ENCODE measurements around the gene OR2D2.

Gene OR2D2

DNA sequence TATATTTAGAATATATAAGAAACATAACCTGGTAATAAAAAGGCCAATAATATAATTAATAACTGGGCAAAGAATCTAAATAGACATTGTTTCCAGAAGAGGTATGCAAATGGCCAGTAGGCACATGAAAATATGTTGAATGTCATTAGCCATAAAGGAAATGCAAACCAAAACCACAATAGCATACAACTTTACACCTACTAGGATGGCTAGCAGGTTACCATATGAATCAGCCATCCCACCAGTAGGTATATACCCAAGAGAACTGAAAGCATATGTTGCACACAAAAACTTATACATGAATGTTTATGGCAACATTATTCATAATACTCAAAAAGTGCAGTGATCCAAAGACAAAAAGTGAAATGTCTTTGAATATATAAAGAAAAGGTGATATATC lies 2.7 kb upstream of the OR2D2 start:
- TF ChIP-seq FOXP2 (optimal IDR thresholded peaks at IDR 0.05; ENCODE audit: borderline replicate concordance, extremely low read depth, extremely low read length, insufficient read depth): no peak
- TF ChIP-seq TAF1 (IDR thresholded peaks at IDR 0.05; ENCODE audit: borderline replicate concordance, insufficient read depth, low read length): no peak
- no peak for TF ChIP-seq POLR2AphosphoS5 (IDR thresholded peaks at IDR 0.05; ENCODE audit: low read depth, low read length)
- TF ChIP-seq, protein P1, sequence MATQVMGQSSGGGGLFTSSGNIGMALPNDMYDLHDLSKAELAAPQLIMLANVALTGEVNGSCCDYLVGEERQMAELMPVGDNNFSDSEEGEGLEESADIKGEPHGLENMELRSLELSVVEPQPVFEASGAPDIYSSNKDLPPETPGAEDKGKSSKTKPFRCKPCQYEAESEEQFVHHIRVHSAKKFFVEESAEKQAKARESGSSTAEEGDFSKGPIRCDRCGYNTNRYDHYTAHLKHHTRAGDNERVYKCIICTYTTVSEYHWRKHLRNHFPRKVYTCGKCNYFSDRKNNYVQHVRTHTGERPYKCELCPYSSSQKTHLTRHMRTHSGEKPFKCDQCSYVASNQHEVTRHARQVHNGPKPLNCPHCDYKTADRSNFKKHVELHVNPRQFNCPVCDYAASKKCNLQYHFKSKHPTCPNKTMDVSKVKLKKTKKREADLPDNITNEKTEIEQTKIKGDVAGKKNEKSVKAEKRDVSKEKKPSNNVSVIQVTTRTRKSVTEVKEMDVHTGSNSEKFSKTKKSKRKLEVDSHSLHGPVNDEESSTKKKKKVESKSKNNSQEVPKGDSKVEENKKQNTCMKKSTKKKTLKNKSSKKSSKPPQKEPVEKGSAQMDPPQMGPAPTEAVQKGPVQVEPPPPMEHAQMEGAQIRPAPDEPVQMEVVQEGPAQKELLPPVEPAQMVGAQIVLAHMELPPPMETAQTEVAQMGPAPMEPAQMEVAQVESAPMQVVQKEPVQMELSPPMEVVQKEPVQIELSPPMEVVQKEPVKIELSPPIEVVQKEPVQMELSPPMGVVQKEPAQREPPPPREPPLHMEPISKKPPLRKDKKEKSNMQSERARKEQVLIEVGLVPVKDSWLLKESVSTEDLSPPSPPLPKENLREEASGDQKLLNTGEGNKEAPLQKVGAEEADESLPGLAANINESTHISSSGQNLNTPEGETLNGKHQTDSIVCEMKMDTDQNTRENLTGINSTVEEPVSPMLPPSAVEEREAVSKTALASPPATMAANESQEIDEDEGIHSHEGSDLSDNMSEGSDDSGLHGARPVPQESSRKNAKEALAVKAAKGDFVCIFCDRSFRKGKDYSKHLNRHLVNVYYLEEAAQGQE (IDR thresholded peaks at IDR 0.05; ENCODE audit: insufficient read depth in 1 of 2, low read depth in 2 of 2, low read length in 2 of 2): no peak
- TF ChIP-seq SIN3A (IDR thresholded peaks at IDR 0.05; ENCODE audit: borderline replicate concordance, insufficient read depth, low read length): no peak

DNA sequence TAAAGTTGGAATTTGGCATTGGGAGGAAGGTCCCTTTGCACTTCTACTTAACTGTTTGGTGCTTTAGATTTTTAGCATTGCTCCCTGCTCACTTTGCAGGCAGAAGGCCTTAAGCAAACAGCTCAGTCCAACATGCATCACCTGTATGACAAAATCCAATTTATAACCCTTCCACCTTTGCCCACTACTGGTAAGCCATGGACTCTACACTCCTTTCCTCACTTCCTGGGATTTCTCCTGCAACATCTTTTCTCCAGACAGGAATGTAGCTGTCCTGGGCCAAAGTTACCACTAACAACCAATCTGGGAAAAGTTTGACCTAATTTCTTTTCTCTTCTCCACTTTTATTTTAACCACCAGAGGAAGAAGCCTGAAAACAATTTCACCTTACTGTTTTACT lies 1.8 kb upstream of the OR2D2 start:
- TF ChIP-seq POLR2AphosphoS5 (IDR thresholded peaks at IDR 0.05; ENCODE audit: low read depth, low read length): no peak
- no peak for TF ChIP-seq TAF1 (IDR thresholded peaks at IDR 0.05; ENCODE audit: borderline replicate concordance, insufficient read depth, low read length)
- TF ChIP-seq FOXP2 (optimal IDR thresholded peaks at IDR 0.05; ENCODE audit: borderline replicate concordance, extremely low read depth, extremely low read length, insufficient read depth): no peak

DNA sequence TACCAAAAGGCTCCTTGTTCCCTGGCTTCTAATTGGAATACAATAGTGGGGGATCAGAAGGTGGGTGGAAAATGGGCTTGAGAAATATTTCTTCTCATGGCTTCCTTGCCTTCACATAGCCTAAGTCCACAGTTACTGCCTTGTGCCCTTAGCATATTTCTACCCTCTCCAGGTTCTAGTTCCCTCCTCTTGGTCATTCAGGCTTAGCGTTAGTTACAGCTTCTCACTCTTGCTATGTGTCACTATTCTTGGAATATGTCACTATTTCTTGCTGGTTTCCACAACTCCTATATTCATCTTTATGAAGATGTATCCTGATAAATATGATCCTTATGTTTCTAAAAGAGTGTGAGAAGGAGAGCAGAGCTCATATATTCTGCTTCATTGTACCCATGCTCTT lies 2.5 kb downstream of the OR2D2 start:
- TF ChIP-seq SIN3A (IDR thresholded peaks at IDR 0.05; ENCODE audit: borderline replicate concordance, insufficient read depth, low read length) (no peak), TAF1 (IDR thresholded peaks at IDR 0.05; ENCODE audit: borderline replicate concordance, insufficient read depth, low read length) (no peak)

DNA sequence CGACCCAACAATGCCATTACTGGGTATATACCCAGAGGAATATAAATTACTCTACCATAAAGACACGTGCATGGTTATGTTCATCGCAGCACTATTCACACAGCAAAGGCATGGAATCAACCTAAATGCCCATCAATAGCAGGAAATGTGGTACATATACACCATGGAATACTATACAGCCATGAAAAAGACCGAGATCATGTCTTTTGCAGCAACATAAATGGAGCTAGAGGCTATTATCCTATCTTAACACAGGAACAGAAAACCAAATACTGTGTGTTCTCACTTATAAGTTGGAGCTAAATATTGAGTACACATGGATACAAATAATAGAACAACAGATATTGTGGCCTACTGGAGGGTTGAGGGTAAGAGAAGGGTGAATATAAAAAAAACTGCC lies 3.5 kb downstream of the OR2D2 start:
- TF ChIP-seq TAF1 (IDR thresholded peaks at IDR 0.05; ENCODE audit: borderline replicate concordance, insufficient read depth, low read length): no peak
- TF ChIP-seq POLR2AphosphoS5 (IDR thresholded peaks at IDR 0.05; ENCODE audit: low read depth, low read length): no peak
- TF ChIP-seq SIN3A (IDR thresholded peaks at IDR 0.05; ENCODE audit: borderline replicate concordance, insufficient read depth, low read length): no peak
- no peak for TF ChIP-seq FOXP2 (optimal IDR thresholded peaks at IDR 0.05; ENCODE audit: borderline replicate concordance, extremely low read depth, extremely low read length, insufficient read depth)
- TF ChIP-seq, protein P1 (IDR thresholded peaks at IDR 0.05; ENCODE audit: insufficient read depth in 1 of 2, low read depth in 2 of 2, low read length in 2 of 2): no peak

DNA sequence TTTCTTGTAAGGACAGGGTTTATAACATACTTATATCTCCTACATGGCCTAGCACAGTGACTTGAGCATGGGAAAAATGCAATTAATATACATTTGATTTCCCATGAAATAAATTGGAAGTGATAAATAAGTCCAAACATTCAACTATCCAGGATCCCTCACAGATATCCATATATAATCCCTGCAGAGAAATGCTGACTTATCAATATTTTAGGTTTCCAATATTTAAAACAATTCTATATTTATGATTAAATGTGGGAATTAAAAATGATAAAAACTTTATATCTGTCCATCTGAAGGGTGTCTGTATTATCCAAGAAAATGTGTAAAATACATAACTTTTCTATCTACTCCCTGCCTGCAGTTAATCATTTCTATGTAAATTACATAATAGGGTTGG lies 9.5 kb downstream of the OR2D2 start:
- no peak for TF ChIP-seq FOXP2 (optimal IDR thresholded peaks at IDR 0.05; ENCODE audit: borderline replicate concordance, extremely low read depth, extremely low read length, insufficient read depth)
- TF ChIP-seq, protein P1 (IDR thresholded peaks at IDR 0.05; ENCODE audit: insufficient read depth in 1 of 2, low read depth in 2 of 2, low read length in 2 of 2): no peak
- no peak for TF ChIP-seq TAF1 (IDR thresholded peaks at IDR 0.05; ENCODE audit: borderline replicate concordance, insufficient read depth, low read length)
- TF ChIP-seq POLR2AphosphoS5 (IDR thresholded peaks at IDR 0.05; ENCODE audit: low read depth, low read length): no peak
- TF ChIP-seq SIN3A (IDR thresholded peaks at IDR 0.05; ENCODE audit: borderline replicate concordance, insufficient read depth, low read length): no peak

DNA sequence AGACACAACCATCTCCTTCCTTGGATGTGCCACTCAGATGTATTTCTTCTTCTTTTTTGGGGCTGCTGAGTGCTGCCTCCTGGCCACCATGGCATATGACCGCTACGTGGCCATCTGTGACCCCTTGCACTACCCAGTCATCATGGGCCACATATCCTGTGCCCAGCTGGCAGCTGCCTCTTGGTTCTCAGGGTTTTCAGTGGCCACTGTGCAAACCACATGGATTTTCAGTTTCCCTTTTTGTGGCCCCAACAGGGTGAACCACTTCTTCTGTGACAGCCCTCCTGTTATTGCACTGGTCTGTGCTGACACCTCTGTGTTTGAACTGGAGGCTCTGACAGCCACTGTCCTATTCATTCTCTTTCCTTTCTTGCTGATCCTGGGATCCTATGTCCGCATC lies 15.4 kb downstream of the OR2D2 start:
- TF ChIP-seq SIN3A (IDR thresholded peaks at IDR 0.05; ENCODE audit: borderline replicate concordance, insufficient read depth, low read length) (no peak), TAF1 (IDR thresholded peaks at IDR 0.05; ENCODE audit: borderline replicate concordance, insufficient read depth, low read length) (no peak), FOXP2 (optimal IDR thresholded peaks at IDR 0.05; ENCODE audit: borderline replicate concordance, extremely low read depth, extremely low read length, insufficient read depth) (no peak), POLR2AphosphoS5 (IDR thresholded peaks at IDR 0.05; ENCODE audit: low read depth, low read length) (no peak)

DNA sequence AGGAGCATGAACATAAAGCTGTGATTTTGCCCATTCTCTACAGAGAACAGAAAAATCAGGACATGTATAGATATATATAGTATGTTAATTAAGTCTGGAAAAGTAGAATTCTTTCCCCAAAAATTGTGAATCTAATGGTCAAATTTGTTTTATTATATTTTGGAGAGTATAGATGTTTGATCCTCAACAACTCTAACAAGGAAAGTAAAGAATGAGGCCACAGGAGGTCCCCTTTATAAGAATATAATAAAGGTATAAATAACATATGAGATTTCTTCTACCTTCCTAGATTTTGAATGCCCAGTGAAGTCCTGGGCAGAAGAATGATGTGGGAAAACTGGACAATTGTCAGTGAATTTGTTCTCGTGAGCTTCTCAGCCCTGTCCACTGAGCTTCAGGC lies 16.0 kb downstream of the OR2D2 start, which contains the start of gene OR10A4:
Gene OR10A4 (plus strand): TSS at position 301 of the 400 bp plus-strand sequence. CDS start 23 bp downstream, at position 324.
- no peak for TF ChIP-seq FOXP2 (optimal IDR thresholded peaks at IDR 0.05; ENCODE audit: borderline replicate concordance, extremely low read depth, extremely low read length, insufficient read depth)
- TF ChIP-seq, protein P1 (IDR thresholded peaks at IDR 0.05; ENCODE audit: insufficient read depth in 1 of 2, low read depth in 2 of 2, low read length in 2 of 2): no peak
- TF ChIP-seq POLR2AphosphoS5 (IDR thresholded peaks at IDR 0.05; ENCODE audit: low read depth, low read length): no peak
- TF ChIP-seq SIN3A (IDR thresholded peaks at IDR 0.05; ENCODE audit: borderline replicate concordance, insufficient read depth, low read length): no peak
- no peak for TF ChIP-seq TAF1 (IDR thresholded peaks at IDR 0.05; ENCODE audit: borderline replicate concordance, insufficient read depth, low read length)

Measured in PFSK-1 (cell line).